ENCODE measurements around the gene SEZ6.

Gene SEZ6

DNA sequence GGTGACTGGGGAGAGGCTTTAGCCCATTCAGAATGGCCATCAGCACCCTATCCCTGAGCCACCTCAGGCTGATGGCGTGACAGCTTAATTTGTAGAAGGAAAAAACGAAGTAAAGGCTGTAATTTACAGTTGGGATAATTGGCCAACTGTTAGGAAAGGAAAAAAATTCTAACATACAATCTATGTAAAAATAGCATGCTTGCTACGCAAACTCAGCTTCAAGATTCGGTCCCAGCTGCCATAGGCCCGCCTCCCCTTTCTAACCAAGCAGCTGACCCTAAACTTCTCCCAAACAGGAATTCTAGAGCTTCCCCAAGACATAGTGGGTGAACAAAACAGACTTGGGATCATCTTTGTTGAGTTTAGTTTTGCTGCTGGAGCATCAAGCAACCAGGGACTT, 4.9 kb downstream of the SEZ6 start:
- Histone ChIP-seq H3K27ac (ENCODE audit: poor library complexity, severe bottlenecking) (no peak overlapping the region), H3K4me1 (ENCODE audit: insufficient read depth, poor library complexity, severe bottlenecking) (no peaks in the 10 kb centered on the region), H3K36me3 (ENCODE audit: low read depth) (no peaks in the 10 kb centered on the region), H3K4me3 (ENCODE audit: severe bottlenecking) (no peak overlapping the region), H3K9me3 (ENCODE audit: severe bottlenecking) (no peaks in the 10 kb centered on the region), H3K27me3 (ENCODE audit: insufficient read depth, poor library complexity, severe bottlenecking) (peaks cover 42% of the 10 kb centered on the region)
- TF ChIP-seq, protein P1, sequence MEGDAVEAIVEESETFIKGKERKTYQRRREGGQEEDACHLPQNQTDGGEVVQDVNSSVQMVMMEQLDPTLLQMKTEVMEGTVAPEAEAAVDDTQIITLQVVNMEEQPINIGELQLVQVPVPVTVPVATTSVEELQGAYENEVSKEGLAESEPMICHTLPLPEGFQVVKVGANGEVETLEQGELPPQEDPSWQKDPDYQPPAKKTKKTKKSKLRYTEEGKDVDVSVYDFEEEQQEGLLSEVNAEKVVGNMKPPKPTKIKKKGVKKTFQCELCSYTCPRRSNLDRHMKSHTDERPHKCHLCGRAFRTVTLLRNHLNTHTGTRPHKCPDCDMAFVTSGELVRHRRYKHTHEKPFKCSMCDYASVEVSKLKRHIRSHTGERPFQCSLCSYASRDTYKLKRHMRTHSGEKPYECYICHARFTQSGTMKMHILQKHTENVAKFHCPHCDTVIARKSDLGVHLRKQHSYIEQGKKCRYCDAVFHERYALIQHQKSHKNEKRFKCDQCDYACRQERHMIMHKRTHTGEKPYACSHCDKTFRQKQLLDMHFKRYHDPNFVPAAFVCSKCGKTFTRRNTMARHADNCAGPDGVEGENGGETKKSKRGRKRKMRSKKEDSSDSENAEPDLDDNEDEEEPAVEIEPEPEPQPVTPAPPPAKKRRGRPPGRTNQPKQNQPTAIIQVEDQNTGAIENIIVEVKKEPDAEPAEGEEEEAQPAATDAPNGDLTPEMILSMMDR (IDR thresholded peaks at IDR 0.05; ENCODE audit: poor library complexity, severe bottlenecking): no peak
- DNase-seq (ENCODE audit: low spot score) (no peak), ATAC-seq (ENCODE audit: low read depth) (no peak)

DNA sequence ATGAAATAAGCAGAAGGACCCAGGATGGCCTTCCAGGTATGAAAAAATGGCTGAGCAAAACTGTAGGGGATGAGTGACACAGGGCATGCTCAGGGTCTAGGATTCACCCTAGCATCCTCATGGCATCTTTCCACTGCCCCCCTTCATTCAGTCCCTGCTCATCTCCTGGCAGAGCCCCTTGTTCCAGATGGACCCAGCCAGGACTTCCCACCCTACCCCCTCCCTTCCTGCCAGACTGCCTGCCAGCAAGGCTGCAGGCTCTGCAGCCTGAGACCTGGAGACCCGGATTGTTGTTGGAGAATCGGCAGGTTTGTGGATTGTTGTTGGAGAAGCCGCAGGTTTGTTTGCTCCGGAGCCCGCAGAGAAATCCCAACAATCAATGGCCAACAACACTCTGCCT, 6.6 kb downstream of the SEZ6 start:
- H3K9me3 ChIP-seq (ENCODE audit: severe bottlenecking): no peaks in the 10 kb centered on the region
- H3K27ac ChIP-seq (ENCODE audit: poor library complexity, severe bottlenecking): no peak overlapping the region
- ATAC-seq (ENCODE audit: low read depth) (no peak), DNase-seq (ENCODE audit: low spot score) (no peak)
- no peaks in the 10 kb centered on the region for H3K4me1 ChIP-seq (ENCODE audit: insufficient read depth, poor library complexity, severe bottlenecking)
- no peak overlapping the region for H3K4me3 ChIP-seq (ENCODE audit: severe bottlenecking)
- no peaks in the 10 kb centered on the region for H3K36me3 ChIP-seq (ENCODE audit: low read depth)
- H3K27me3 ChIP-seq (ENCODE audit: insufficient read depth, poor library complexity, severe bottlenecking): peaks cover 29% of the 10 kb centered on the region
- TF ChIP-seq, protein P1 (IDR thresholded peaks at IDR 0.05; ENCODE audit: poor library complexity, severe bottlenecking): no peak

DNA sequence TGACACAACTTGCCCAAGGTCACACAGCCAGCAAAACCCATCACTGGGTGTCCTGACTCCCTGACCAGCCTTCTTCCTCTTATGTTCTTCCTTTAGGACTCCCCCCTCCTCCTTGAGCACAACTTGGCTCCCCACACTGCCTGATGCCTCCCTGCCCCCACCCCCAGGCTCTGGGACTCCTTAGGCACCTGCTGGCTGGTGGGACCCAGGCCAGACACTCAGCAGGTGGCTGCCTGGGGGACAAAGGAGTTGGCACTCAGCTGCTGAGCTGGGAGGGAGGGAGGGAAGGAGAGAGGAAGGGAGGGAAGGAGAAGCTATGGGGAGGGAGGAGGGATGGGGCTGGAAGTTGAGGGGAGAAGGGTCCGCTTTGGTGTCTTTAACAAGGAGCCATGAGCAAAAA, 8.0 kb downstream of the SEZ6 start:
- H3K36me3 ChIP-seq (ENCODE audit: low read depth): no peaks in the 10 kb centered on the region
- TF ChIP-seq, protein P1 (IDR thresholded peaks at IDR 0.05; ENCODE audit: poor library complexity, severe bottlenecking): no peak
- H3K4me3 ChIP-seq (ENCODE audit: severe bottlenecking): no peak overlapping the region
- H3K4me1 ChIP-seq (ENCODE audit: insufficient read depth, poor library complexity, severe bottlenecking): no peaks in the 10 kb centered on the region
- peaks cover 15% of the 10 kb centered on the region for H3K27me3 ChIP-seq (ENCODE audit: insufficient read depth, poor library complexity, severe bottlenecking)
- DNase-seq (ENCODE audit: low spot score) (no peak), ATAC-seq (ENCODE audit: low read depth) (no peak)
- H3K9me3 ChIP-seq (ENCODE audit: severe bottlenecking): no peaks in the 10 kb centered on the region
- no peak overlapping the region for H3K27ac ChIP-seq (ENCODE audit: poor library complexity, severe bottlenecking)

DNA sequence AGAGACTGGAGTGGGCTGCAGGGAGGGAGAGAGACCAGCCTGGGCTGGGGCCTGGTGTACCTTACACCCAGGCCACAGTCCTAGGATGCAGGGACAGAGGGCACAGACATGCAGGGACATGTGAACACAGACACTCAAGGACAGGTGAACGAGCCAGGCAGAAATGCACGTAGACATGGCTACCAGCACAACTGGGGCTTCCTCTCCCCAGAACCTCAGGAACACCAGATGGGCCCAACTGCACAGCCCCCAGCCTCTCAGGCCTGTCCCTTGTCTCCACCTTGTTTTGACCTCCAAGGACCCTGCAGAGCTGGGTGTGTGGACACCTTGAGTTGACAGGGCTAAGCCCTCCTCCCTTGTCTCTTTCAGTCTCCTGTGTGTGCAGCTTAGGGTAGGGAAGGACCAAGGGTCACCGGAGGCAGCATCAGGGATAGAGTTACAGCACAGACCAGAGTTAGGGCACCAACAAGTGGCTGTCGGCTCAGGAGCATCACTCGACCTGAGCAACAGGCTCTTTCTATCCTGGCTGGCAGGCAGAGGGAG, 9.2 kb downstream of the SEZ6 start:
- H3K36me3 ChIP-seq (ENCODE audit: low read depth): no peaks in the 10 kb centered on the region
- H3K4me1 ChIP-seq (ENCODE audit: insufficient read depth, poor library complexity, severe bottlenecking): no peaks in the 10 kb centered on the region
- H3K9me3 ChIP-seq (ENCODE audit: severe bottlenecking): no peaks in the 10 kb centered on the region
- peaks cover 6% of the 10 kb centered on the region for H3K27me3 ChIP-seq (ENCODE audit: insufficient read depth, poor library complexity, severe bottlenecking)
- no peak for ATAC-seq (ENCODE audit: low read depth)
- DNase-seq (ENCODE audit: low spot score): no peak
- H3K27ac ChIP-seq (ENCODE audit: poor library complexity, severe bottlenecking): no peak overlapping the region
- TF ChIP-seq, protein P1 (IDR thresholded peaks at IDR 0.05; ENCODE audit: poor library complexity, severe bottlenecking): no peak
- no peak overlapping the region for H3K4me3 ChIP-seq (ENCODE audit: severe bottlenecking)

DNA sequence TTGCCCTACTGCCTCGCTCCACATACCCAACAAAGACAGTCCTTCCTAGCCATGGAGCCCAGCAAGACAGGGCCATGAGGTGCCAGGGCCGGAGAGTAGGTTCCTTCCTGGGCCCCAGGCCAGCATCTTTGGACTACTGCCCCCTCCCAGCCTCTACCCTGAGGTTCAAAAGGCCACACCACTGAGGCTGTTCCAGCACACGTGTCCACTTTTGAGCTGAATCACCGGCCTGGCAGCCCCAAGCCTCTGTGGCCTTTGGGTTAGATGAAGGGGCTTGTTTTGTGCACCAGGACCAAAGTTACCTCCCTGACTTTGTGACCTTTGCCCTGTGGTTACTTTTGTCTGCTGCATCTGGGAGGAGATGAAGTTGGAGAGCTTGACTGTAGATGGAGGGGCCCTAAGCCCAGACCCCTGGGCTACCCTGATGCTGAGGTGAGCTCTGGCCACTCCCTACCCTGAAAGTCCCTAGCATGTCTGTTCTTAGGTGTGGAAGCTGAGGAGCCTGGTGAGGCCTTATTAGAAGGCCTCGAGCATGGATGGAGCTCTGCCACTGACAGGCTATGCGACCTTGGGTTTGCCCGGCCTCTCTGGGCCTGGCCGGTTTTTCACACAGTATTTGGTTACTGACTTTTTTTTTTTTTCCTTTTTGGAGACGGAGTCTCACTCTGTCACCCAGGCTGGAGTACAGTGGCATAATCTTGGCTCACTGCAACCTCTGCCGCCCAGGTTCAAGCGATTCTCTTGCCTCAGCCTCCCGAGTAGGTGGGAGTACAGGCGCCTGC, 12.0 kb downstream of the SEZ6 start:
- TF ChIP-seq, protein P1 (IDR thresholded peaks at IDR 0.05; ENCODE audit: poor library complexity, severe bottlenecking): no peak
- H3K27ac ChIP-seq (ENCODE audit: poor library complexity, severe bottlenecking): no peak overlapping the region
- H3K9me3 ChIP-seq (ENCODE audit: severe bottlenecking): no peaks in the 10 kb centered on the region
- no peaks in the 10 kb centered on the region for H3K27me3 ChIP-seq (ENCODE audit: insufficient read depth, poor library complexity, severe bottlenecking)
- H3K36me3 ChIP-seq (ENCODE audit: low read depth): no peaks in the 10 kb centered on the region
- no peaks in the 10 kb centered on the region for H3K4me1 ChIP-seq (ENCODE audit: insufficient read depth, poor library complexity, severe bottlenecking)
- H3K4me3 ChIP-seq (ENCODE audit: severe bottlenecking): no peak overlapping the region
- DNase-seq (ENCODE audit: low spot score) (no peak), ATAC-seq (ENCODE audit: low read depth) (no peak)

Measured in RWPE2 (cell line).